GM18502 (cell line): ENCODE results near the gene MPHOSPH8.
"Not testable (repeated sequence)": the region's sequence is repeated elsewhere in the genome, so short reads cannot be mapped to it uniquely, and the experiment has no call there.

Source experiments
- ATAC-seq: cut with Tn5 transposase; IDR thresholded peaks from one replicate; pipeline ENCODE4 v1.9.1; 2021; ENCODE audit warnings: mild to moderate bottlenecking; ENCODE audit not compliant: unreplicated experiment, poor library complexity

The MPHOSPH8 gene

GRCh38 chr13:19680751-19681150, 47.3 kb downstream of the MPHOSPH8 start:
- ATAC-seq = no peak

- ATAC-seq = no peak
Measured at GRCh38 chr13:19681517-19681916, 48.1 kb downstream of the MPHOSPH8 start.

DNA sequence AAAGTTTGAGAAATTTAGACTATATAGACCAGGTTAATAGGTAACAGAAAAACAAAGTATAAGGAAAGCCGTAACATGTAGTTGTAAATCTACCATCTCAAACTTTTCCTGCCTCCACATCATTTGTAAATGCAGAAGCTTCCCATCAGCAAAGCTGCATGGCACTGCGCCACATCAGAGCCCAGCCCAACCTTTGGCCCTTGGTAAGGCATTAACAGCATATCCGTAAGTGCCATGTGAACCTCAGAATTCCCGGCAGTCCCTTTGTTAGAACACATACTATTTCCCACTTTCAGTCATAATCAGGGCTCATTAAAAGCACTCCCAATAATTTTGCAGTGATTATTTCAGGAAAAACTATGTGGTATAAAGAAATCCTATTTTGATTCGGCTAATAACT, 51.6 kb downstream of the MPHOSPH8 start:
- no peak for ATAC-seq

DNA sequence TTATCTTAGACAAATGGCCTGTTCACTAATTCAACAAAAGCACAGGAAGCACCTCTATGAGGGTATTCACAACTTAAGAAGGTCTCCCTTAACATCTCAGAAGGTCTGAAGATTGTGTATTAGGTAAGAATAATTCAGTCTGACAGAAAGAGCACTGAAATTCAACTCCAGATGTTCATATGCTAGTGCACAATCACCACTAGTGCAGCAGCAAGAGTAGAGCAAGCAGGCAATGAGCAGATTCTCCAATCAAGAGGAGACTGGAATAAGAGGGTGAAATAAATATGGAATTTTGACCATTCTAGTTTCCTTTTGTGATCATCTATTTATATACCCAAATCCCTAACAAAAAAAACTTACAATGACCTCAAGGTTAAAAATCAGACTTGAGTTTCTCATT, 52.0 kb downstream of the MPHOSPH8 start:
- ATAC-seq = no peak

GRCh38 chr13:19691447-19691846, 58.0 kb downstream of the MPHOSPH8 start:
- ATAC-seq = not testable (repeated sequence)

DNA sequence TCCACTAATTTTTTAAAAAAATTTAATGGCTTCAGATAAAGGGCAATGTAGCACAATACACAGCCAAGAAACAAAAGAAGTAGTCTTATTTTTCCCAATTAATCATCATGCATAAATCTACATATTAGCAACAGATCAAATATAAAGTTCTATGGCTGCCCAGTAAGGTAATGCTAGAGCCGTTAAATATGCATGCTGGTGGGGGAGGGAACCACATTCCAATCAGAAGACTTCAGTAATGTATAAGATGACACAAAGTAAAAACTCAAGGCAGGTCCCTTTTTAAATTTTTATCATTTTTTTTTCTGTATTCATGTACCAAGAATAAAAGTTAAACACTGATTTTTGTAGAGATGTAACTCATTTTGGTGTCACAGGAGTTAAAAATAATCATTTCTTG, 62.0 kb downstream of the MPHOSPH8 start:
- ATAC-seq = no peak

GRCh38 chr13:19695829-19696228, 62.4 kb downstream of the MPHOSPH8 start:
- ATAC-seq = no peak

DNA sequence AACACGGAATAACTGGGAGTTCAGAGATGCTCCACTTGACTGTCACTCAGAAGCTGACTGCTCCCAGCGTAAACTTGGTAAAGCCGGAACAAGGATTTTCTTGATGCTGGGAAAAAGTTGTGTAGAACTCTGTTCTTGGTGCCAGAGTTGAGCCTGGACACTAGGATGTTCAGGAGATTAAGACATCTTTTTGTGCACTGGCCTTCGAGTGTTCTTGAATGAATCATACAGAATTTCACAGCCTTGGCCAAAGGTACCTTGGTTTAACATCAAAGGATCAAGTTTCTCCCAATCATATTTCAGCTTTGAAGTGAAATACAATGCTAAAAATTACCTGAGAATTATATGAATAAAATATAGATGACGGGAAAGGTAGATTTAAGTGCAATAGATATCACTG, 67.5 kb downstream of the MPHOSPH8 start:
- not testable (repeated sequence) for ATAC-seq

DNA sequence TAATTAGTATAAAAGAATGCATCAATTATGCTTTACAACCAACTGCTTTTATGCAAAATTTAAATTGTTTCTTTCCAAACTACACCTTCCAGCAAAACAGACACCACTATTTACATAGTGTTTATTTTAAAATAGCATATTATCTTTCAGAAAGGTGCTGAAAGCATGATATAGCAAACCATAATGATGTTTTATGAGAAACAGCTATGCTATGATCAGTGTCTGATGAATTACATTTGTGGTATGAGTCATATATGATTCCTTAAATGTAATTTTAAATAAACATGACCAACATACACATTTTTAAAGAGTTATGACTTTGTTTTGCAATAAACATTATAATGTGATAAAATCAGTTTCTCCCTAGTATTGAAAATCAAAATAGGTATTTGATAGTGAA, 68.2 kb downstream of the MPHOSPH8 start:
- ATAC-seq = not testable (repeated sequence)

- not testable (repeated sequence) for ATAC-seq
Measured at GRCh38 chr13:19704256-19704655, 70.8 kb downstream of the MPHOSPH8 start.

DNA sequence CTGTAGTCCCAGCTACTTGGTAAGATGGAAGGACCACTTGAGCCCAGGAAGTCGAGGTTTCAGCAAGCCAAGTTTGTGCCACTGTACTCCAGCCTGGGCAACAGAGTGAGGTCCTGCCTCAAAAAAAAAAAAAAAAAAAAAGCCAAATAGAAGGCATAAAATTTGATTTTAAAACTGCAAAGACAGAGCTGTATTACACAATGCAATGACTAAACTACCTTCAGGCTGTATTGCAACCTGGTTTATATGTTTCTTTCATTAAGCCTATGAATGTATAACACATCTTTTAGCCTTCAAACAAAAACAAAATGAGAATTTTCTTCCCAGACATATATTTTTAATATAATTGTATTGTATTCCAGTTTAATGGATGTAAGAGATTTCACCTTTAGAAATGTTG, 75.6 kb downstream of the MPHOSPH8 start:
- ATAC-seq = not testable (repeated sequence)

- ATAC-seq = not testable (repeated sequence)
Measured at GRCh38 chr13:19709782-19710181, 76.3 kb downstream of the MPHOSPH8 start.

- no peak for ATAC-seq
Measured at GRCh38 chr13:19713186-19713965, 79.9 kb downstream of the MPHOSPH8 start.

GRCh38 chr13:19720039-19720438, 86.6 kb downstream of the MPHOSPH8 start:
- ATAC-seq = no peak
